ENCODE data around the gene MLYCD.

MLYCD gene

DNA sequence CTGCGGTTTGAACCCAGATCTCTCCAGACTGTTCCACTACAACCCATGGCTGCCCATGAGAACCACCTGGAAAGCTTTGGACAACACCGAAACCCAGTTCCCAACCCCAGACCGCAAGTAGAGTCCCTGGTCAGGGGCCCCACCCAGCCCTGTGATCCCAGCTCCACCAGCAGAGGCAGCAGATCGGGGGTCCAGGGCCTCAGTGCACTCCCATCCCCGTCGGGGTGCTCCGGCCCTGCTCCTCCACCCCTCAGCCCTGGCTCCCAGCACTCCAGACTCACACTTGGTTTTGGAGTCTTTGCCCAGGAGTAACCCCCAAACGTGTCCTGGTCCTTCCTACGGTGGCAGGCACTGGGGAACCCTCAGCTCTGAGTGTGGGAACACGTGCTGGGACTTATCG is 33.4 kb downstream of the MLYCD start:
- H2BK5ac ChIP-seq (ENCODE audit: low read depth, low read length, poor library complexity, severe bottlenecking) = no peak overlapping the region
- 91% methylated on average over 11 of the region's 11 CpGs for WGBS
- no peak overlapping the region for H4K8ac ChIP-seq (ENCODE audit: low read length)
- no peak overlapping the region for H4K91ac ChIP-seq (ENCODE audit: low read length)
- no peaks in the 10 kb centered on the region for H3K9me3 ChIP-seq (ENCODE audit: control insufficient read depth, low read length)
- no peak overlapping the region for H2AK5ac ChIP-seq (ENCODE audit: low read length, severe bottlenecking)
- H3K18ac ChIP-seq (ENCODE audit: low read depth in 1 of 2, low read length in 2 of 2) = no peak overlapping the region
- no peak overlapping the region for H2BK12ac ChIP-seq (ENCODE audit: low read length in 2 of 2)
- no peak overlapping the region for H3K9ac ChIP-seq (ENCODE audit: low read length)
- DNase-seq = no peak
- peaks cover 39 to 45% of the 10 kb centered on the region in 2 experiments for H3K27me3 ChIP-seq (ENCODE audit: control insufficient read depth in 1 of 2, insufficient read depth in 1 of 2, low read length in 2 of 2)
- H3K36me3 ChIP-seq (ENCODE audit: control insufficient read depth in 1 of 2, insufficient read depth in 2 of 2, low read depth in 1 of 2, low read length in 2 of 2) = no peaks in the 10 kb centered on the region
- no peak overlapping the region for H3K4me2 ChIP-seq (ENCODE audit: low read length, poor library complexity, severe bottlenecking)
- no peak overlapping the region for H3K14ac ChIP-seq (ENCODE audit: low read length in 2 of 2)
- H2BK15ac ChIP-seq (ENCODE audit: low read depth, poor library complexity, severe bottlenecking) = no peak overlapping the region
- no peaks in the 10 kb centered on the region for H3K4me1 ChIP-seq (ENCODE audit: control insufficient read depth, insufficient read depth, low read depth, low read length)
- H2BK120ac ChIP-seq (ENCODE audit: low read depth, low read length) = no peak overlapping the region
- H3K79me1 ChIP-seq (replicated peaks; ENCODE audit: low read length, poor library complexity, severe bottlenecking) = no peaks in the 10 kb centered on the region
- H3K23ac ChIP-seq (ENCODE audit: low read length in 2 of 2) = no peak overlapping the region
- no peak overlapping the region for H2AFZ ChIP-seq (ENCODE audit: low read depth, low read length)
- no peak overlapping the region for H3K4me3 ChIP-seq (ENCODE audit: insufficient read depth in 1 of 2, low read depth in 1 of 2, low read length in 2 of 2)
- no peak overlapping the region for H3K4ac ChIP-seq (ENCODE audit: low read depth in 1 of 2, low read length in 2 of 2)
- no peak overlapping the region for H3K27ac ChIP-seq (ENCODE audit: low read length, poor library complexity, severe bottlenecking)

DNA sequence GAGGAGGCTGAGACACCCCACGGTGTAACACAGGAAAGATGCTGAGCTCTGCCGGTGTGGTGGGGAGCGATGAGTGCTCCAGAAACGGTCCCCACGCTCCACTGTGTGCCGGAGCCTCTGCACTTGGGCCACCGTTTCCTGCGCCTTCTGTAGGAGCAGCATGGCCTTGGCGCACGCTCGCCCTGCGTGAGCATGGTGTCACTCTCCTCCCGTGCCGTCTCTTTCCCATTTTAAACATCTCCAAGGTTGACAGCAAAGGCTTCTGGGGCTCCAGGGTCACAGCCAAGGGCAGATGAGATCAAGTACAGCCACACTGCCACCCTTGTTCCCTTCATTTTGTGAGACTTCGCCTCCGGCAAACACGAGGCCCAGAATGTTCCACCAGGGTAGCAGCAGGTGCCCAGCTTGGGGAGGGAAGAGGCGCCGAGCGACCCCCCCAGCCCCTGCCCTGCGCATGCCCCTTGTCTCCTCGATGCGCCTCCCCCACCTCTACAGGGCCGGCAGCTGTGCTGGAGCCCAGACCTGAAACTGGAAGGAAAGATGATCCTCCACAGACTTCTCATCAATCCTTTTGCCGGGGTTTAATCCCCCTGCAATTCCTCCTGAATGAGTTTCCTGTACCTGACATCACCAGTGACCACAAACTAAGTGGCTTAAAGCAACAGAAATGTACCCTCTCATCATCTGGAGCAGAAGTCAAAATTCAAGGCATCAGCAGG is 34.2 kb downstream of the MLYCD start:
- H4K91ac ChIP-seq (ENCODE audit: low read length) = no peak overlapping the region
- no peak overlapping the region for H3K4me3 ChIP-seq (ENCODE audit: insufficient read depth in 1 of 2, low read depth in 1 of 2, low read length in 2 of 2)
- H3K18ac ChIP-seq (ENCODE audit: low read depth in 1 of 2, low read length in 2 of 2) = no peak overlapping the region
- H2BK15ac ChIP-seq (ENCODE audit: low read depth, poor library complexity, severe bottlenecking) = no peak overlapping the region
- no peak overlapping the region for H2AFZ ChIP-seq (ENCODE audit: low read depth, low read length)
- H3K14ac ChIP-seq (ENCODE audit: low read length in 2 of 2) = no peak overlapping the region
- H3K27ac ChIP-seq (ENCODE audit: low read length, poor library complexity, severe bottlenecking) = no peak overlapping the region
- H3K79me1 ChIP-seq (replicated peaks; ENCODE audit: low read length, poor library complexity, severe bottlenecking) = no peaks in the 10 kb centered on the region
- no peaks in the 10 kb centered on the region for H3K9me3 ChIP-seq (ENCODE audit: control insufficient read depth, low read length)
- H2BK12ac ChIP-seq (ENCODE audit: low read length in 2 of 2) = no peak overlapping the region
- no peak overlapping the region for H2BK120ac ChIP-seq (ENCODE audit: low read depth, low read length)
- WGBS = 90% methylated on average over 25 of the region's 25 CpGs
- no peak overlapping the region for H3K4ac ChIP-seq (ENCODE audit: low read depth in 1 of 2, low read length in 2 of 2)
- H3K9ac ChIP-seq (ENCODE audit: low read length) = no peak overlapping the region
- H2BK5ac ChIP-seq (ENCODE audit: low read depth, low read length, poor library complexity, severe bottlenecking) = no peak overlapping the region
- no peak overlapping the region for H3K4me2 ChIP-seq (ENCODE audit: low read length, poor library complexity, severe bottlenecking)
- no peaks in the 10 kb centered on the region for H3K4me1 ChIP-seq (ENCODE audit: control insufficient read depth, insufficient read depth, low read depth, low read length)
- H3K23ac ChIP-seq (ENCODE audit: low read length in 2 of 2) = no peak overlapping the region
- no peaks in the 10 kb centered on the region for H3K36me3 ChIP-seq (ENCODE audit: control insufficient read depth in 1 of 2, insufficient read depth in 2 of 2, low read depth in 1 of 2, low read length in 2 of 2)
- peak; percentile 16 for DNase-seq
- H2AK5ac ChIP-seq (ENCODE audit: low read length, severe bottlenecking) = no peak overlapping the region
- H3K27me3 ChIP-seq (ENCODE audit: control insufficient read depth in 1 of 2, insufficient read depth in 1 of 2, low read length in 2 of 2) = peaks cover 39 to 49% of the 10 kb centered on the region in 2 experiments
- no peak overlapping the region for H4K8ac ChIP-seq (ENCODE audit: low read length)

DNA sequence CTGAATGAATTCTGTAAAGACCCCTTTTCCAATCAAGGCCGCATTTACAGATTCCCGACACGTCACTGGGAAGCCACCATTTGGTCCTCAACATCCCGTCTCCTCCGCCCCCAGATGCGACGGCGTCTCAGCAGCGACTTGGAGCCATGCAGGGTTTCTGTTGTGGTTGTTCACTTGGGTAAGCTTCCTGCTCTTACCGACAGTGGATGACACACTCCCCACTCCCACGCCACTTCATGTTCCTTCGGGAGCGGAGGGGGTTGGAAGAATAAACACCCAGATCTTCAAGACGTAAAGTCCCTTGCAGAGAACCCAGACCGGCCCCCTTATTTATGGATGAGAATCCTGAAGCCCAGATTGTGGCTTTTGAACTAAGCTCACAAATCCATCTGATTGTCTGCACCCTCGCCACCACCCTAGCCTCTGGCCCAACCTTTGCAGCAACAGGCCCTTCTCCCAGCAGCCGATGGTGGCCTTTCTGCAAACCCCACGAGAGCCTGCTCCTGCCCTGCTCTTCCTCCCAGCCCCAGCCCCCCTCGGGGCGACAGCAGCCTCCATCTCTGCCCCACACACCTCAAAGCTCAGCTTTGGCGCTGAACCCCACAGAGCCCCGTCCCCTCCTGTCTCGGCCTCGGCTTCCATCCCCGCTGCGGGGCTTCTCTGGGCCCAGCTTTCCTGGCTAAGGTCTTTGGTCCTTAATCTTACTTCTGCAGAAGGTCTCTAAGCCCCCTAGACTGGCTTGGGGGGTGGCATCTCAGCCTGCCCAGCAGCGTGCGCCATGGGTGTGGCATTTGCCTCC is 35.2 kb downstream of the MLYCD start:
- Histone ChIP-seq H3K4me1 (ENCODE audit: control insufficient read depth, insufficient read depth, low read depth, low read length) (no peaks in the 10 kb centered on the region), H2BK12ac (ENCODE audit: low read length in 2 of 2) (no peak overlapping the region), H4K8ac (ENCODE audit: low read length) (no peak overlapping the region), H3K27me3 (ENCODE audit: control insufficient read depth in 1 of 2, insufficient read depth in 1 of 2, low read length in 2 of 2) (peaks cover 39 to 51% of the 10 kb centered on the region in 2 experiments), H2BK120ac (ENCODE audit: low read depth, low read length) (no peak overlapping the region), H3K14ac (ENCODE audit: low read length in 2 of 2) (no peak overlapping the region), H2BK15ac (ENCODE audit: low read depth, poor library complexity, severe bottlenecking) (no peak overlapping the region), H3K36me3 (ENCODE audit: control insufficient read depth in 1 of 2, insufficient read depth in 2 of 2, low read depth in 1 of 2, low read length in 2 of 2) (no peaks in the 10 kb centered on the region), H3K27ac (ENCODE audit: low read length, poor library complexity, severe bottlenecking) (no peak overlapping the region), H4K91ac (ENCODE audit: low read length) (no peak overlapping the region), H3K79me1 (replicated peaks; ENCODE audit: low read length, poor library complexity, severe bottlenecking) (no peaks in the 10 kb centered on the region), H3K4me3 (ENCODE audit: insufficient read depth in 1 of 2, low read depth in 1 of 2, low read length in 2 of 2) (no peak overlapping the region), H3K9ac (ENCODE audit: low read length) (no peak overlapping the region), H3K23ac (ENCODE audit: low read length in 2 of 2) (no peak overlapping the region), H3K9me3 (ENCODE audit: control insufficient read depth, low read length) (no peaks in the 10 kb centered on the region), H2AFZ (ENCODE audit: low read depth, low read length) (no peak overlapping the region), H2BK5ac (ENCODE audit: low read depth, low read length, poor library complexity, severe bottlenecking) (no peak overlapping the region), H3K4ac (ENCODE audit: low read depth in 1 of 2, low read length in 2 of 2) (no peak overlapping the region), H2AK5ac (ENCODE audit: low read length, severe bottlenecking) (no peak overlapping the region), H3K18ac (ENCODE audit: low read depth in 1 of 2, low read length in 2 of 2) (no peak overlapping the region), H3K4me2 (ENCODE audit: low read length, poor library complexity, severe bottlenecking) (no peak overlapping the region)
- 84% methylated on average over 28 of the region's 28 CpGs for WGBS
- DNase-seq = peak; percentile 34

- Histone ChIP-seq H3K79me1 (replicated peaks; ENCODE audit: low read length, poor library complexity, severe bottlenecking) (no peaks in the 10 kb centered on the region), H2AK5ac (ENCODE audit: low read length, severe bottlenecking) (no peak overlapping the region), H3K4ac (ENCODE audit: low read depth in 1 of 2, low read length in 2 of 2) (no peak overlapping the region), H3K4me1 (ENCODE audit: control insufficient read depth, insufficient read depth, low read depth, low read length) (no peaks in the 10 kb centered on the region), H3K4me2 (ENCODE audit: low read length, poor library complexity, severe bottlenecking) (no peak overlapping the region), H3K36me3 (ENCODE audit: control insufficient read depth in 1 of 2, insufficient read depth in 2 of 2, low read depth in 1 of 2, low read length in 2 of 2) (no peaks in the 10 kb centered on the region), H4K8ac (ENCODE audit: low read length) (no peak overlapping the region), H2BK120ac (ENCODE audit: low read depth, low read length) (no peak overlapping the region), H3K4me3 (ENCODE audit: insufficient read depth in 1 of 2, low read depth in 1 of 2, low read length in 2 of 2) (no peak overlapping the region), H3K9ac (ENCODE audit: low read length) (no peak overlapping the region), H2AFZ (ENCODE audit: low read depth, low read length) (no peak overlapping the region), H3K27me3 (ENCODE audit: control insufficient read depth in 1 of 2, insufficient read depth in 1 of 2, low read length in 2 of 2) (peaks cover 39 to 52% of the 10 kb centered on the region in 2 experiments), H3K14ac (ENCODE audit: low read length in 2 of 2) (no peak overlapping the region), H3K18ac (ENCODE audit: low read depth in 1 of 2, low read length in 2 of 2) (no peak overlapping the region), H3K27ac (ENCODE audit: low read length, poor library complexity, severe bottlenecking) (no peak overlapping the region), H2BK15ac (ENCODE audit: low read depth, poor library complexity, severe bottlenecking) (no peak overlapping the region), H2BK5ac (ENCODE audit: low read depth, low read length, poor library complexity, severe bottlenecking) (no peak overlapping the region), H2BK12ac (ENCODE audit: low read length in 2 of 2) (no peak overlapping the region), H3K23ac (ENCODE audit: low read length in 2 of 2) (no peak overlapping the region), H3K9me3 (ENCODE audit: control insufficient read depth, low read length) (no peaks in the 10 kb centered on the region), H4K91ac (ENCODE audit: low read length) (no peak overlapping the region)
- WGBS = 84% methylated on average over 12 of the region's 12 CpGs
- DNase-seq = no peak
Observed at GRCh38 chr16:83934684-83934977, 35.7 kb downstream of the MLYCD start.
